Naive thymus-derived CD4-positive, alpha-beta T cell (primary cell): ENCODE measurements around the gene EIF4E. TPM values are rescaled to one million over a fixed set of nuclear protein-coding genes. Genes with fewer than 3 reads are reported as not detected.
A peak's percentile ranks its signal among the peaks of the same experiment; 100 is the strongest.
"Not testable (repeated sequence)": the region's sequence is repeated elsewhere in the genome, so short reads cannot be mapped to it uniquely, and the experiment has no call there.

Experiments
- ATAC-seq: fragments of 150-1000 bp; cut with Tn5 transposase; 2 replicates; pipeline ENCODE4 v1.10.0; 2021; ENCODE audit warnings: mild to moderate bottlenecking, moderate library complexity
- CTCF ChIA-PET: fragments of 350-600 bp; sonication (Branson Sonifier 250); formaldehyde crosslinking; loops from one replicate; lab custom pipeline; 2021; ENCODE audit warnings: antibody characterized with exemption; lab: Charles Lee
- POLR2A ChIA-PET: fragments of 350-600 bp; sonication (Branson Sonifier 250); formaldehyde crosslinking; loops from one replicate; lab custom pipeline; 2021; ENCODE audit warnings: antibody characterized with exemption, inconsistent platforms; lab: Charles Lee
- DNase-seq, 9 donors: peaks; one replicate each; pipeline versions ENCODE4 v3.0.0 to v3.0.0-alpha.2; 2020 to 2022; ENCODE audit warnings: mixed read lengths in 1 of 9
- H3K27ac ChIP-seq: one replicate; pipeline ENCODE4 v1.7.0; 2013; ENCODE audit warnings: mild to moderate bottlenecking, low read depth, low read length, moderate library complexity
- H3K27me3 ChIP-seq, 2 donors: one replicate each; pipeline ENCODE4 v1.7.0; 2013; ENCODE audit warnings: low read length in 2 of 2, mild to moderate bottlenecking in 2 of 2, moderate library complexity in 2 of 2; ENCODE audit not compliant: control insufficient read depth in 2 of 2, insufficient read depth in 2 of 2
- H3K36me3 ChIP-seq, 3 experiments: 1 replicate in 2 of 3; 2 replicates in 1 of 3; pipeline ENCODE4 v1.7.0; 2013; ENCODE audit warnings: low read length in 3 of 3, mild to moderate bottlenecking in 3 of 3, moderate library complexity in 1 of 3; ENCODE audit not compliant: insufficient read depth in 3 of 3, control insufficient read depth in 2 of 3
- H3K4me1 ChIP-seq, 2 donors: one replicate each; pipeline ENCODE4 v1.7.0; 2013; ENCODE audit warnings: low read length in 2 of 2, mild to moderate bottlenecking in 2 of 2, moderate library complexity in 1 of 2; ENCODE audit not compliant: control insufficient read depth in 2 of 2, insufficient read depth in 2 of 2
- H3K4me3 ChIP-seq: 2 replicates; pipeline ENCODE4 v1.7.0; 2013; ENCODE audit warnings: mild to moderate bottlenecking, low read length
- H3K9me3 ChIP-seq, 3 experiments: 1 replicate in 2 of 3; 2 replicates in 1 of 3; pipeline ENCODE4 v1.7.0; 2013; ENCODE audit warnings: low read length in 3 of 3; ENCODE audit not compliant: control insufficient read depth in 2 of 3
- H3K27ac Mint-ChIP-seq, 9 donors: one replicate each; pipeline ENCODE4 v1.8.0; 2020 to 2022; ENCODE audit warnings: mixed read lengths in 9 of 9, mild to moderate bottlenecking in 8 of 9, moderate library complexity in 5 of 9, inconsistent platforms in 2 of 9
- H3K27me3 Mint-ChIP-seq, 5 donors: one replicate each; pipeline ENCODE4 v1.8.0; 2021 to 2022; ENCODE audit warnings: mixed read lengths in 5 of 5, mild to moderate bottlenecking in 1 of 5
- H3K36me3 Mint-ChIP-seq, 5 donors: one replicate each; pipeline ENCODE4 v1.8.0; 2020 to 2022; ENCODE audit warnings: mixed read lengths in 5 of 5, mild to moderate bottlenecking in 3 of 5, inconsistent platforms in 1 of 5
- H3K4me1 Mint-ChIP-seq, 7 donors: one replicate each; pipeline ENCODE4 v1.8.0; 2020 to 2022; ENCODE audit warnings: mixed read lengths in 7 of 7, mild to moderate bottlenecking in 3 of 7, inconsistent platforms in 1 of 7
- H3K4me3 Mint-ChIP-seq, 10 donors: one replicate each; pipeline ENCODE4 v1.8.0; 2020 to 2022; ENCODE audit warnings: mild to moderate bottlenecking in 10 of 10, mixed read lengths in 10 of 10, moderate library complexity in 6 of 10, inconsistent platforms in 2 of 10
- H3K9me3 Mint-ChIP-seq, 11 donors: one replicate each; pipeline ENCODE4 v1.8.0; 2020 to 2022; ENCODE audit warnings: mixed read lengths in 11 of 11, mild to moderate bottlenecking in 4 of 11, inconsistent platforms in 1 of 11, moderate library complexity in 1 of 11
- intact Hi-C, 2 donors: fragments of 100-400 bp; cut with micrococcal nuclease; formaldehyde crosslinking; loops; one replicate each; pipeline ENCODE4 v1.15.1; 2023
- polyA plus RNA-seq, 2 donors: library from polyadenylated mRNA; unstranded; fragments of 300-500 nt; fragmentation: Illumina TruSeq; gene quantifications; one replicate each; pipeline ENCODE4 v1.2.3, GENCODE V29; 2021
- total RNA-seq, 6 experiments: library from RNA in 5 of 6; stranded (reverse) in 5 of 6; gene quantifications; 1 replicate in 5 of 6; 2 replicates in 1 of 6; pipeline ENCODE4 v1.2.3 and lab custom pipeline; 2021 to 2026

EIF4E gene
- total and polyA plus RNA-seq, 7 experiments from 2014 or later: 53.0 to 96.1 (median 63.0) TPM

- H3K27me3 ChIP-seq: no peaks in the 10 kb centered on the region
- intact Hi-C loops: loop anchor here in 1 of 2 donors (5.0 kb wide), 1 partner anchor 43 kb away; no protein-coding TSS in a partner anchor
- H3K4me3 ChIP-seq: no peak overlapping the region
- CTCF ChIA-PET: no interaction called here
- Mint-ChIP-seq H3K27ac (peak overlapping the region in 3 of 9 donors; percentile 5 to 72 (median 5)), H3K27me3 (no peaks in the 10 kb centered on the region), H3K4me3 (no peak overlapping the region), H3K4me1 (peaks cover 0 to 4% (median 0%) of the 10 kb centered on the region in 7 donors), H3K36me3 (peaks cover 0 to 28% (median 16%) of the 10 kb centered on the region in 5 donors), H3K9me3 (no peaks in the 10 kb centered on the region)
- H3K27ac ChIP-seq: no peak overlapping the region
- H3K36me3 ChIP-seq: peaks cover 0 to 11% (median 4%) of the 10 kb centered on the region in 3 experiments
- POLR2A ChIA-PET: no interaction called here
- no peaks in the 10 kb centered on the region for H3K4me1 ChIP-seq
- DNase-seq: no peak
- H3K9me3 ChIP-seq: no peaks in the 10 kb centered on the region
- no peak for ATAC-seq
Observed at GRCh38 chr4:98879515-98879914, 49.4 kb downstream of the EIF4E start.

GRCh38 chr4:98873059-98873458 lies 55.9 kb downstream of the EIF4E start:
- Mint-ChIP-seq H3K4me3 (no peak overlapping the region), H3K27me3 (no peaks in the 10 kb centered on the region), H3K4me1 (peaks cover 0 to 10% (median 0%) of the 10 kb centered on the region in 7 donors), H3K9me3 (peaks cover 0 to 5% (median 0%) of the 10 kb centered on the region in 11 donors), H3K27ac (peak overlapping the region in 1 of 9 donors; percentile 20), H3K36me3 (peaks cover 0 to 18% (median 6%) of the 10 kb centered on the region in 5 donors)
- ATAC-seq (no peak), DNase-seq (no peak)
- no peaks in the 10 kb centered on the region for H3K27me3 ChIP-seq
- no peaks in the 10 kb centered on the region for H3K9me3 ChIP-seq
- CTCF ChIA-PET: no interaction called here
- peaks cover 0 to 4% (median 0%) of the 10 kb centered on the region in 3 experiments for H3K36me3 ChIP-seq
- no peaks in the 10 kb centered on the region for H3K4me1 ChIP-seq
- H3K27ac ChIP-seq: no peak overlapping the region
- POLR2A ChIA-PET: no interaction called here
- no peak overlapping the region for H3K4me3 ChIP-seq
- intact Hi-C loops: no loop called here

GRCh38 chr4:98872120-98872906 lies 56.6 kb downstream of the EIF4E start:
- POLR2A ChIA-PET, H3K36me3 ChIP-seq, H3K27me3 Mint-ChIP-seq, H3K4me1 Mint-ChIP-seq, intact Hi-C loops, H3K27ac ChIP-seq, H3K4me1 ChIP-seq, H3K4me3 ChIP-seq, DNase-seq, H3K4me3 Mint-ChIP-seq, H3K27me3 ChIP-seq, ATAC-seq, H3K9me3 Mint-ChIP-seq, CTCF ChIA-PET, H3K9me3 ChIP-seq: not testable (repeated sequence)
- H3K27ac Mint-ChIP-seq: peak overlapping the region in 1 of 9 donors; percentile 20
- H3K36me3 Mint-ChIP-seq: peaks cover 0 to 16% (median 0%) of the 10 kb centered on the region in 5 donors

- peaks cover 0 to 9% (median 0%) of the 10 kb centered on the region in 5 donors for H3K27me3 Mint-ChIP-seq
Observed at GRCh38 chr4:98867648-98868047, 61.3 kb downstream of the EIF4E start.

GRCh38 chr4:98865059-98865458 lies 63.9 kb downstream of the EIF4E start:
- H3K36me3 Mint-ChIP-seq: peaks cover 0 to 4% (median 0%) of the 10 kb centered on the region in 5 donors
- no peak overlapping the region for H3K4me3 Mint-ChIP-seq
- Histone ChIP-seq H3K27me3 (no peaks in the 10 kb centered on the region), H3K4me3 (no peak overlapping the region), H3K36me3 (no peaks in the 10 kb centered on the region), H3K4me1 (no peaks in the 10 kb centered on the region), H3K27ac (no peak overlapping the region), H3K9me3 (no peaks in the 10 kb centered on the region)
- ChIA-PET POLR2A (no interaction called here), CTCF (no interaction called here)
- ATAC-seq (no peak), DNase-seq (no peak)
- intact Hi-C loops: no loop called here
- no peaks in the 10 kb centered on the region for H3K4me1 Mint-ChIP-seq
- H3K9me3 Mint-ChIP-seq: peaks cover 0 to 2% (median 0%) of the 10 kb centered on the region in 11 donors
- H3K27me3 Mint-ChIP-seq: peaks cover 0 to 9% (median 0%) of the 10 kb centered on the region in 5 donors
- H3K27ac Mint-ChIP-seq: no peak overlapping the region

More at GRCh38 chr4:98867648-98868047, 61.3 kb downstream of the EIF4E start:
- no peak for DNase-seq
- Mint-ChIP-seq H3K9me3 (peaks cover 0 to 5% (median 0%) of the 10 kb centered on the region in 11 donors), H3K4me3 (no peak overlapping the region), H3K4me1 (peaks cover 0 to 3% (median 0%) of the 10 kb centered on the region in 7 donors), H3K36me3 (peaks cover 0 to 6% (median 0%) of the 10 kb centered on the region in 5 donors), H3K27ac (no peak overlapping the region)
- Histone ChIP-seq H3K36me3 (no peaks in the 10 kb centered on the region), H3K27ac (no peak overlapping the region), H3K9me3 (no peaks in the 10 kb centered on the region), H3K4me3 (no peak overlapping the region), H3K27me3 (no peaks in the 10 kb centered on the region), H3K4me1 (no peaks in the 10 kb centered on the region)
- CTCF ChIA-PET: no interaction called here
- POLR2A ChIA-PET: no interaction called here
- intact Hi-C loops: no loop called here
- no peak for ATAC-seq

GRCh38 chr4:98864560-98864959 lies 64.4 kb downstream of the EIF4E start:
- ATAC-seq (no peak), DNase-seq (no peak)
- no peaks in the 10 kb centered on the region for H3K4me1 ChIP-seq
- ChIA-PET POLR2A (no interaction called here), CTCF (no interaction called here)
- no peaks in the 10 kb centered on the region for H3K27me3 ChIP-seq
- intact Hi-C loops: no loop called here
- H3K36me3 ChIP-seq: no peaks in the 10 kb centered on the region
- Mint-ChIP-seq H3K4me3 (no peak overlapping the region), H3K36me3 (peaks cover 0 to 4% (median 0%) of the 10 kb centered on the region in 5 donors), H3K4me1 (no peaks in the 10 kb centered on the region), H3K9me3 (peaks cover 0 to 2% (median 0%) of the 10 kb centered on the region in 11 donors), H3K27ac (peak overlapping the region in 1 of 9 donors; percentile 16), H3K27me3 (peaks cover 0 to 9% (median 0%) of the 10 kb centered on the region in 5 donors)
- H3K27ac ChIP-seq: no peak overlapping the region
- H3K4me3 ChIP-seq: no peak overlapping the region
- H3K9me3 ChIP-seq: no peaks in the 10 kb centered on the region
